Hematopoietic multipotent progenitor cell treated with erythropoietin and hydrocortisone succinate and interleukin-3 and kit ligand, for 17 days (in vitro differentiated cells): ENCODE data around the gene STAC.
"Not testable (repeated sequence)": the region's sequence is repeated elsewhere in the genome, so short reads cannot be mapped to it uniquely, and the experiment has no call there.

Experiments used
- DNase-seq: peaks from one replicate; pipeline ENCODE4 v3.0.0-alpha.2; 2015; ENCODE audit warnings: low spot score

STAC gene

GRCh38 chr3:36416599-36416998, 36.3 kb downstream of the STAC start:
- no peak for DNase-seq

GRCh38 chr3:36417237-36417636, 36.9 kb downstream of the STAC start:
- no peak for DNase-seq

DNA sequence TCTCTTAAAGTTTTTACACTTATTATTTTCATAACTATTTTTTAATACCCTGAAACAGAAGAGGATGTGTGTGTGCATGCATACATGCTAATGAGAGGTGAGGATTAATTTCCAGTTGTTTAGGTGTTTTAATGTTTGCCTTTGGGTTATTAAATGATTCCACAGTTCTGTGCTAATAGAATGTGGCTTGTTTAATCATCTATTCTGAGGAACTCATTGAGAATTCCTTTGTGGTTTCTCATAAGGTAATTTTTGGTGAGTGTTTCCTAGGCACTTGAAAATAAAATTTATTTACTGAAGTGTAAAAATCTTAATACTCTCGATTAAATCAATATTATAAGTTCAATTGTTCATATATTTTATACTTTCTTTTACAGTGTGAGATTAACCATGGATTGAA, 38.0 kb downstream of the STAC start:
- no peak for DNase-seq

DNA sequence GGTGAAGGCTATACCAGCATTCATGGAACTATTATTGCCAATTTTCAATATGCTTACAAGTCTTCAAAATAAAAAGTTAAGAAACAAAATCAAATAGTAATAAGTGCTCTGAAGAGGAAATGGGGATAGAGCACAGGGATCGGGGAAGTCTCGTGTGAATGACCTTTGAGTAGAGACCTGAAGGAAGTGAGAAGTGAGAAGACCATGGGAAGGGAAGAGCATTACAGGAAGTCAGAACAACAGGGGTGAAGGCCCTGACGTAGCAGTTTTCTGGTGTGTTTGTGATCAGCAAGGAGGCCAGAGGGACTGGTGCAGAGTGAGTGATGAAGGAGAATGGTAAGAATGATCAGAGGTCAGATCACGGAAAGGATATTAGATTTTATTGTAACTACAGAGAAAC, 48.1 kb downstream of the STAC start:
- no peak for DNase-seq

- DNase-seq = no peak
These were observed 49.7 kb downstream of the STAC start for GRCh38 chr3:36429986-36430485.

DNA sequence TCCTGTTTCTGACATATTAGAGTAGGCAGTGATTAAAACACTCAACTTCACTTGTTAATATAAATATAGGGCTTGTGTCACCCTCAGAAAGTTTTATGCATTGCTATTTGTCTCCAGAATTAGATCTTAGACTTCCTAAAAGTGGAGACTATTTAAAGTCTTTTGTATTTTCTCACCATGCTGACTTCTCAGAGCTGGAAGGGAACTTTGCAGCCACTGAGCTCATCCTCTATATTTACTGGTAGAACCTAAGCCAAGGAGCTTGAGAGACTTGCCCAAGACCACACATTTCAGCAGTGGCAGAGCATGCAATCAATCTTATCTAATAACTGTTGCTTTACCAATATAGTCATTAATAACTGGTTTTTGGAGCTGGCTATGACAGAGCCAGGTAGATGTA, 53.2 kb downstream of the STAC start:
- no peak for DNase-seq

GRCh38 chr3:36434687-36435426, 54.6 kb downstream of the STAC start:
- no peak for DNase-seq

DNA sequence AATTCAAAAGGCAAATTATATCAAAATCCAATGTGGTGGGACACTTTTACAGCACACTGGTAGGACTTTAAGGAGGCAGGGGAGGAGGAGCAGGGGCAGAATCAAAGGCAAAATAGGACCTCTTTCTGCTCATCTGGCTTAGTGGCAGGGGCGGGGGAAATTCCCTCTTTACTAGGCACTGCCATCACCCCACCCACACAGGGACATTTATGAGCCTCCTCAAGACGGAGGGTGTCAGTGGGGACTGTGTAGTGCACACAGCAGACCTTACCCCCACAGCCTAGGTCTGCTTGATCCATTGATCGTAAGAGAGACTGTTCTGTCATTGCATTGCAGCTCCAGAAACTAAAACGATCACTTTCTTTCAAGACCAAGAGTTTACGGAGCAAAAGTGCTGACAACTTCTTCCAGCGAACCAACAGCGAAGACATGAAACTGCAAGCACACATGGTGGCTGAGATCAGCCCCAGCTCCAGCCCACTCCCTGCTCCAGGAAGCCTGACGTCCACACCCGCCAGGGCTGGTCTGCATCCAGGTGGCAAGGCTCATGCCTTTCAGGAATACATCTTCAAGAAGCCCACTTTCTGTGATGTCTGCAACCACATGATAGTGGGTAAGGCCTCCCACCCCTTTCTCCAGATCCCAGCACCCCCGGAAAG, 62.9 kb downstream of the STAC start:
- no peak for DNase-seq

- no peak for DNase-seq
These were observed 64.6 kb downstream of the STAC start for GRCh38 chr3:36444909-36445308.

DNA sequence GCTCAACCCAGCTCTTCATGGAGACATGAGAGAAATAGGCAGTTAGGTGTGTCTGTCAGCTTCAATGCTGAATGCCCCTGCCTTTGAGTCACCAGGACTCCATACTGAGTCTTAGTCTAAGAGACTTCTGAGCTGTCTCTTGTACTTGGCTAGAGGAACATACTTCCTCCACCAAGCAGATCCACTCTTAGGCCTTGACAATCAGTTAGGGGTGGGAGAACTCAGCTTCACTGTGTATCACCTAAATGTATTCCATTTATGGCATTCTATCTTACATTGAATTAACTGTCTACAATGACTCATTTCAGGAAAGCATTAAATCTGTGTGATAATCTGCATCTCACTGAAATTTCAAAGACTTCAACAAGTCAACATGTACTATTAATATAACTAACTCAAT, 66.0 kb downstream of the STAC start:
- DNase-seq = no peak

DNA sequence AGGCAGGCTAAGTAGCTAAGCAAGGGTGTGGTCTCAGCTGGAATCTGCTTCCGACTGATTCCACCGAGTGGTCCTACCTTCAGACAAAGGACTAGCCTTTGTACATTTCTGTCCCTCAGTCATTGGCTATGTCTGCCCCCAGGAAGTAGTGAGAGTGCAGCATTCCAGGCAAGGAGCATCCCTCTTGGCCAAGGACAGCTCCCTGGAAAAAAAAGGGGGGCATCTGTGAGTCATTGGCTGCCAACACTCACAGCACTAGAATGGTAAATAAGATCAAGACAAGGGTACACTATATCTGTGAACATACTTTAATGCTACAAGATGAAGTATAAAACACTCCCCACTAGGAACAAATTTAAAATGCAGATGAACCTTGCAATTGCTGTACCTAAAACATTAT, 66.8 kb downstream of the STAC start:
- no peak for DNase-seq

GRCh38 chr3:36451816-36452215, 71.5 kb downstream of the STAC start:
- DNase-seq = no peak

DNA sequence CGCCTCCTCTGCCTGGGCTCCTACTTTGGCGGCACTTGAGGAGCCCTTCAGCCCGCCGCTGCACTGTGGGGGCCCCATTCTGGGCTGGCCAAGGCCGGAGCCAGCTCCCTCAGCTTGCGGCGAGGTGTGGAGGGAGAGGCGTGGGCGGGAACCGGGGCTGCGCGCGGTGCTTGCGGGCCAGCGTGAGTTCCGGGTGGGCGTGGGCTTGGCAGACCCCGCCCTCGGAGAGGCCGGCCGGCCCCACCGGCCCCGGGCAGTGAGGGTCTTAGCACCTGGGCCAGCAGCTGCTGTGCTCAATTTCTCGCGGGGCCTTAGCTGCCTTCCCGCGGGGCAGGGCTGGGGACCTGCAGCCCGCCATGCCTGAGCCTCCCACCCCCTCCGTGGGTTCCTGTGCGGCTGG, 72.9 kb downstream of the STAC start:
- DNase-seq = not testable (repeated sequence)

DNA sequence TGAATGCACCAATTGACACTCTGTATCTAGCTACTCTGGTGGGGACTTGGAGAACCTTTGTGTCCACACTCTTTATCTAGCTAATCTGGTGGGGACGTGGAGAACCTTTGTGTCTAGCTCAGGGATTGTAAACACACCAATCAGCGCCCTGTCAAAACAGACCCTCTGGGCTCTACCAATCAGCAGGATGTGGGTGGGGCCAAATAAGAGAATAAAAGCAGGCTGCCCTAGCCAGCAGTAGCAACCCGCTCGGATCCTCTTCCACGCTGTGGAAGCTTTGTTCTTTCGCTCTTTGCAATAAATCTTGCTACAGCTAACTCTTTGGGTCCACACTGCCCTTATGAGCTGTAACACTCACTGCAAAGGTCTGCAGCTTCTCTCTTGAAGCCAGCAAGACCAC, 73.6 kb downstream of the STAC start:
- not testable (repeated sequence) for DNase-seq

DNA sequence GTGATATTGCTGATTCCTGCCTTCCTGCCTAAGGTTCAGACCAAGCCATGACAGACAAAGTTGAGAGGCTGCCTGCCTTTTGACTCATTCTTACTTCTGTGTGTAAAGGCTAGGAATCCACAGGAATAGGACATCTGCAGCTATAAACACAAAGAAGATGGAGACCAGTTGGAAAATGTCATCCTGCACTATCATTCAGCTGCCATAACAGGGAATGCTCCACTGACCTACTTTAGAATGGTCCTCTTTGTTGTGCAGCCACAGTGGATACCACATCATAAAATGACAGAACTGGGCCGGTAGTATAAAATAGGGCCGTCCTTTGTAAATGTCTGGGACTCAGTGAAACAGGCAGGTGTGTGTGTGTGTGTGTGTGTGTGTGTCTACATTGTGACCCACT, 75.1 kb downstream of the STAC start:
- no peak for DNase-seq

DNA sequence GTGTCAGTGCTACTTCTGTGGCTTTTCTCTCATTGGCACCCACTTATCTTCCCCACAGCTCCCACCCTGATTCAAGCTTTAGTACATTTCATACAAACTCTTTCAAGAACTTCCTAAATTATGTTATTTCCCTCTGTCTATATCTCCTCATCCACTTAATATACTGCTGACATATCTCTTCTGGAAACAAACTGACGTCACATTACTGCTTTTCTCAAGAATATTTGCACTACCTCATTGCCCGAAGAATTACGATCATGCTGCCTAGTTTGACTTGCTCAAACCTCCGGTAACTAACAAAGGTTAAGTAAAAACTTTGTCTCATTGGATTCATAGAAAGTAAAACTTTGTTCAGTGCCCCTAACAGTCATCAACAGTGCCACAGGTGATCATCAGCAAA, 76.5 kb downstream of the STAC start:
- no peak for DNase-seq

- DNase-seq = no peak
These were observed 77.4 kb downstream of the STAC start for GRCh38 chr3:36457667-36458066.

DNA sequence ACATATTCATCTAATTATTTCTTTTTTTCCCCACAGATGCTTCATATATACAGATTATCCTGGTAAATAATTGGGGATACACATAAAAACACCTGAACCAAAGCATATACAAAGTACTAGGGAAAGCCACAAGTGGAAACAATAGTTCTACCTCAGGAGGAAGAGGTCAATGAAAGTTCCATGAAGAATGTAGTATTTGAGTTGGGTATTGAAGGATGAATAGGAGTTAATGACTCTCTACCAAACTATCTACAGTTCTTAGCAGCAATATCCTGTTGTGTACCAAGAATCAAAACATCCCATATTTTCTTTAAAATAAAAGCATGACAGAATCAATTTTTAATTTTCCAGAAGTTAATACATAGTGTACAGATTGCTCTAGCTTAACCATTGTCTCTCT, 78.9 kb downstream of the STAC start:
- DNase-seq = no peak

GRCh38 chr3:36461597-36461996, 81.3 kb downstream of the STAC start:
- DNase-seq = no peak

DNA sequence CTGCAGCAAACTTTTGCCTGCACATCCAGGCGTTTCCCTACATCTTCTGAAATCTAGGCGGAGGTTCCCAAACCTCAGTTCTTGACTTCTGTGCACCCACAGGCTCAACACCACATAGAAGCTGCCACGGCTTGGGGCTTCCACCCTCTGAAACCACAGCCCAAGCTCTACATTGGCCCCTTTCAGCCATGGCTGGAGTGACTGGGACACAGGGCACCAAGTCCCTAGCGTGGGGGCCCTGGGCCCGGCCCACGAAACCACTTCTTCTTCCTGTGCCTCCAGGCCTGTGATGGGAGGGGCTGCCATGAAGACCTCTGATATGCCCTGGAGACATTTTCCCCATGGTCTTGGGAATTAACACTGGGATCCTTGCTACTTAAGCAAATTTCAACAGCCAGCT, 91.7 kb downstream of the STAC start:
- DNase-seq = not testable (repeated sequence)

- DNase-seq = no peak
These were observed 95.3 kb downstream of the STAC start for GRCh38 chr3:36475558-36475957.

GRCh38 chr3:36476286-36476942, 96.1 kb downstream of the STAC start:
- DNase-seq = no peak

DNA sequence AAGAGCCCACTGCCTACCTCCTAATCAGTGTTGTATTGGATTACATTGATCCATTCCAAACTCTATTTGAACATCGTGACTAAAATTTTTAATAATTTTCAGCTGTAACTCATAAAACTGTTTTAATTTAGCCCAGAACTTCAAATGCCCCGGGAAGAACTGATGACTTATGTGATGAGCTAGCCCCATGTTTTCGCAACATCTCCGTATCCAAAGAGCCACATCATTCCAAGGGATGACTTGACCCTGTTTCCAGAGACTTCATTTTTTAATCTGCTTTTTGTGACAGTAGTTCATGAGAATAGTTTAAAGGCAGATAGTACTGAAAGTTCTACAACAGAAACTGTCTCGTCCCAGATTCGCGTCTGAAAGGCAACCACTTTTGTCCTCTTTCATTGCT, 97.4 kb downstream of the STAC start:
- no peak for DNase-seq
